GM23248 (cell line): ENCODE data around the gene TBC1D10B.

Experiments
- EZH2 ChIP-seq: fragments of 200-600 bp; sonication (generic); IDR thresholded peaks from 2 replicates; pipeline ENCODE4 v1.6.1; 2018; ENCODE audit warnings: antibody characterized with exemption, mild to moderate bottlenecking; ENCODE audit not compliant: insufficient read depth, poor library complexity, severe bottlenecking
- EZH2phosphoT487 ChIP-seq: fragments of 200-600 bp; sonication (generic); IDR thresholded peaks from 2 replicates; pipeline ENCODE4 v1.6.1; 2018; ENCODE audit warnings: antibody characterized with exemption, moderate library complexity, mild to moderate bottlenecking, low read depth; ENCODE audit not compliant: insufficient read depth

DNA sequence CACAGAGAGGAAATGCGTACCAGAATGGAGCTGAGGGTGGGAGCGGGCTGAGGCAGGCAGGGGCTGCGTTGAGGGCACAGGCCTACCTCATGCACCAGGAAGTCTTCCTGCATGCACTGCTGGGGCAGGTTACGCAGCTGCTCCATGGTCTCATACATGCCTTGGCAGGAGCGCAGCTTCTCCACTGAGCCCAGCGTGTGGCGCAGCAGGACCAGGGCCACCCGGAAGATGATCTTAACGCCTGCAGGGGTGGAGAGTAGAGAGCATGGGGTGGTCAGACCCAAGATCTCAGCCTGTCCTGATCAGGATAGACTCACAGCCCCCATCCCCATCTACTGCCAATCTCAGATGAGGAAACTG is 11.7 kb downstream of the TBC1D10B start:
- TF ChIP-seq EZH2phosphoT487 (no peak), EZH2 (no peak)
